H1 (cell line): Measurements from ENCODE around the gene GRIP1. TPM values are rescaled to one million over a fixed set of nuclear protein-coding genes. Genes with fewer than 3 reads are reported as not detected.

Experiments
- CTCF ChIA-PET: fragments of 300-600 bp; sonication (Branson Sonifier 250); formaldehyde crosslinking; loops from one replicate; lab custom pipeline; 2021; ENCODE audit not compliant: partially characterized antibody; lab: Charles Lee
- POLR2A ChIA-PET: fragments of 300-600 bp; sonication (Branson Sonifier 250); formaldehyde crosslinking; loops from one replicate; lab custom pipeline; 2021; ENCODE audit warnings: inconsistent platforms; ENCODE audit not compliant: partially characterized antibody; lab: Charles Lee
- DNase-seq, 2 experiments: peaks; one replicate each; pipeline versions ENCODE4 v3.0.0 to v3.0.0-alpha.2; 2010 to 2022; ENCODE audit warnings: low spot score in 2 of 2, low read depth in 1 of 2, mixed read lengths in 1 of 2
- FAIRE-seq: peaks from 2 replicates; lab custom pipeline; 2011; peaks lifted over from hg19 to GRCh38; lab: Jason Lieb, UNC
- H2AFZ ChIP-seq: 2 replicates; pipeline ENCODE4 v1.8.1; 2012; ENCODE audit warnings: low read length, inconsistent platforms
- H2AK5ac ChIP-seq: 2 replicates; pipeline ENCODE4 v1.6.1; 2013; ENCODE audit warnings: low read depth, low read length
- H2BK120ac ChIP-seq: replicated peaks from 2 replicates; pipeline ENCODE3; 2013; ENCODE audit warnings: low read depth, low read length, inconsistent platforms
- H2BK12ac ChIP-seq: 2 replicates; pipeline ENCODE4 v1.6.1; 2013; ENCODE audit warnings: low read depth, low read length
- H2BK15ac ChIP-seq: 2 replicates; pipeline ENCODE4 v1.6.1; 2013; ENCODE audit warnings: low read length
- H2BK20ac ChIP-seq: 2 replicates; pipeline ENCODE4 v1.6.1; 2013; ENCODE audit warnings: low read length
- H2BK5ac ChIP-seq: 2 replicates; pipeline ENCODE4 v1.6.1; 2013; ENCODE audit warnings: low read depth, low read length
- H3K14ac ChIP-seq: 2 replicates; pipeline ENCODE4 v1.6.1; 2013; ENCODE audit warnings: inconsistent platforms; ENCODE audit not compliant: insufficient read length
- H3K18ac ChIP-seq: 2 replicates; pipeline ENCODE4 v1.6.1; 2013; ENCODE audit warnings: low read length; ENCODE audit errors: extremely low read depth
- H3K23ac ChIP-seq: 2 replicates; pipeline ENCODE4 v1.6.1; 2013; ENCODE audit warnings: inconsistent platforms; ENCODE audit not compliant: insufficient read length
- H3K23me2 ChIP-seq: 2 replicates; pipeline ENCODE4 v1.6.1; 2013; ENCODE audit warnings: low read depth, low read length
- H3K27ac ChIP-seq: 2 replicates; pipeline ENCODE4 v1.6.1; 2011; ENCODE audit warnings: low read depth, low read length, inconsistent platforms
- H3K27me3 ChIP-seq, 4 experiments: replicated peaks in 1 of 4; 1 replicate in 1 of 4; 2 replicates in 3 of 4; pipeline versions ENCODE4 v1.6.1 to v1.8.1; 2011 to 2013; ENCODE audit warnings: low read length in 3 of 4, mild to moderate bottlenecking in 3 of 4, inconsistent platforms in 2 of 4, mixed read lengths in 2 of 4, moderate library complexity in 1 of 4; ENCODE audit not compliant: control insufficient read depth in 3 of 4, insufficient read depth in 3 of 4; ENCODE audit errors: extremely low read depth in 1 of 4
- H3K36me3 ChIP-seq, 4 experiments: 2 replicates each; pipeline versions ENCODE4 v1.6.1 to v1.8.1; 2011 to 2013; ENCODE audit warnings: mild to moderate bottlenecking in 4 of 4, low read length in 3 of 4, moderate library complexity in 2 of 4, control low read depth in 1 of 4, inconsistent platforms in 1 of 4; ENCODE audit not compliant: insufficient read depth in 4 of 4, control insufficient read depth in 2 of 4
- H3K4ac ChIP-seq: replicated peaks from 2 replicates; pipeline ENCODE3; 2013; ENCODE audit warnings: low read length, low read depth, mixed read lengths, inconsistent platforms; ENCODE audit not compliant: insufficient read length
- H3K4me1 ChIP-seq, 4 experiments: replicated peaks in 1 of 4; 1 replicate in 1 of 4; 2 replicates in 3 of 4; pipeline versions ENCODE4 v1.6.1 to v1.8.1; 2011 to 2013; ENCODE audit warnings: low read length in 3 of 4, inconsistent platforms in 2 of 4, mixed read lengths in 1 of 4; ENCODE audit not compliant: insufficient read depth in 4 of 4, control insufficient read depth in 3 of 4
- H3K4me2 ChIP-seq, 2 experiments: 2 replicates each; pipeline versions ENCODE4 v1.6.1 to v1.8.1; 2011 to 2013; ENCODE audit warnings: low read depth in 2 of 2, low read length in 2 of 2, control low read depth in 1 of 2, inconsistent platforms in 1 of 2, mild to moderate bottlenecking in 1 of 2; ENCODE audit not compliant: insufficient read depth in 1 of 2
- H3K4me3 ChIP-seq, 4 experiments: fragments of 200-600, 300-600 bp in 1 of 4; sonication (generic), shearing (Covaris generic), sonication (Bioruptor Twin) in 1 of 4; 2 replicates each; pipeline versions ENCODE4 v1.5.1 to v1.8.1; 2011 to 2016; ENCODE audit warnings: low read length in 4 of 4, low read depth in 3 of 4, control low read depth in 2 of 4, inconsistent platforms in 2 of 4, mild to moderate bottlenecking in 2 of 4, mixed read lengths in 1 of 4, moderate library complexity in 1 of 4; ENCODE audit not compliant: insufficient read depth in 2 of 4; ENCODE audit errors: extremely low read depth in 1 of 4
- H3K56ac ChIP-seq: replicated peaks from 2 replicates; pipeline ENCODE3; 2013; ENCODE audit warnings: low read depth, mild to moderate bottlenecking, mixed read lengths, low read length, inconsistent platforms; ENCODE audit not compliant: insufficient read length
- H3K79me1 ChIP-seq: 2 replicates; pipeline ENCODE4 v1.6.1; 2013; ENCODE audit warnings: low read depth, low read length, control low read depth
- H3K79me2 ChIP-seq, 2 experiments: 2 replicates each; pipeline versions ENCODE4 v1.6.1 to v1.8.1; 2012 to 2013; ENCODE audit warnings: low read length in 2 of 2, mild to moderate bottlenecking in 2 of 2, inconsistent platforms in 1 of 2; ENCODE audit not compliant: insufficient read depth in 2 of 2, control insufficient read depth in 1 of 2
- H3K9ac ChIP-seq, 4 experiments: replicated peaks in 1 of 4; 1 replicate in 1 of 4; 2 replicates in 3 of 4; pipeline versions ENCODE4 v1.6.1 to v1.8.1; 2011 to 2013; ENCODE audit warnings: low read depth in 3 of 4, low read length in 3 of 4, control low read depth in 2 of 4, mild to moderate bottlenecking in 2 of 4, moderate library complexity in 2 of 4, inconsistent platforms in 1 of 4; ENCODE audit errors: extremely low read depth in 1 of 4
- H3K9me3 ChIP-seq, 2 experiments: 2 replicates each; pipeline versions ENCODE4 v1.6.1 to v1.8.1; 2012 to 2013; ENCODE audit warnings: mild to moderate bottlenecking in 2 of 2, moderate library complexity in 2 of 2, control low read depth in 1 of 2, inconsistent platforms in 1 of 2, low read depth in 1 of 2, low read length in 1 of 2, mixed read lengths in 1 of 2; ENCODE audit not compliant: insufficient read depth in 2 of 2
- H4K20me1 ChIP-seq, 2 experiments: replicated peaks in 1 of 2; 2 replicates each; pipeline versions ENCODE3 to v1.8.1; 2011 to 2013; ENCODE audit warnings: inconsistent platforms in 2 of 2, low read length in 2 of 2, mild to moderate bottlenecking in 1 of 2; ENCODE audit not compliant: insufficient read depth in 2 of 2, control insufficient read depth in 1 of 2
- H4K5ac ChIP-seq: 2 replicates; pipeline ENCODE4 v1.6.1; 2013; ENCODE audit warnings: low read length, low read depth, mixed read lengths, inconsistent platforms; ENCODE audit not compliant: insufficient read length
- H4K8ac ChIP-seq: 2 replicates; pipeline ENCODE4 v1.8.0; 2013; ENCODE audit warnings: mild to moderate bottlenecking, moderate library complexity, low read length, inconsistent platforms; ENCODE audit not compliant: insufficient read depth; ENCODE audit errors: extremely low read depth
- H4K91ac ChIP-seq: replicated peaks from 2 replicates; pipeline ENCODE3; 2013; ENCODE audit warnings: low read length, mixed read lengths, inconsistent platforms; ENCODE audit not compliant: insufficient read length
- WGBS, 2 experiments: shearing (Covaris generic) in 1 of 2; methylation state at CpG; one replicate each; pipeline versions ENCODE4 v1.1.6 to v1.1.7; 2013 to 2015; ENCODE audit warnings: low lambda C conversion rate in 2 of 2, mixed read lengths in 2 of 2, inconsistent platforms in 1 of 2, low coverage in 1 of 2, missing lambda C conversion rate in 1 of 2; ENCODE audit not compliant: insufficient replicate concordance in 2 of 2, insufficient coverage in 1 of 2, insufficient read length in 1 of 2; ENCODE audit errors: extremely low coverage in 1 of 2, missing lambda C conversion rate in 1 of 2; 5-methylcytosine and 5-hydroxymethylcytosine counted together
- polyA plus RNA-seq, 7 experiments: library from polyadenylated mRNA; depleted of rRNA in 3 of 7; stranded (reverse) in 5 of 7; unstranded in 2 of 7; fragments of >200 nt in 5 of 7; fragments of 200-250 nt in 2 of 7; gene quantifications; 1 replicate in 5 of 7; 2 replicates in 1 of 7; 4 replicates in 1 of 7; pipeline versions ENCODE4 v1.2.1 to v1.2.3, GENCODE V29; 2011 to 2013; ENCODE audit warnings: missing spikeins in 2 of 7, mixed read lengths in 2 of 7
- total RNA-seq: library from RNA; stranded (reverse); fragmentation: NEBNext Ultra II Directional; extraction: Animal tissue kit (Norgen Biotek cat#: 25700); gene quantifications from 2 replicates; pipeline ENCODE4 v1.2.1, GENCODE V29; 2021

Gene GRIP1
- total and polyA plus RNA-seq, 2 of the 8 experiments (the other 6 are each of a cell fraction or from before 2014, with no cell fraction given), result 4.5 to 27.3 TPM

GRCh38 chr12:66418908-66419307, 260.0 kb downstream of the GRIP1 start:
- FAIRE-seq, result no peak
- ChIA-PET CTCF (interaction anchor here (0.7 to 2.5 kb wide), 2 partner anchors 10 to 684 kb away, joined by 4 to 8 read pairs; no protein-coding TSS in a partner anchor), POLR2A (no interaction called here)
- H4K5ac ChIP-seq, result no peak overlapping the region
- no peaks in the 10 kb centered on the region for H3K4me1 ChIP-seq
- H3K27ac ChIP-seq, result no peak overlapping the region
- H3K9ac ChIP-seq, result no peak overlapping the region
- H4K20me1 ChIP-seq, result no peaks in the 10 kb centered on the region
- no peaks in the 10 kb centered on the region for H3K79me2 ChIP-seq
- H3K9me3 ChIP-seq, result no peaks in the 10 kb centered on the region; a peak in 1 of 4 replicates
- no peak overlapping the region for H3K23ac ChIP-seq
- H2BK20ac ChIP-seq, result no peak overlapping the region
- 93% methylated on average over 1 of the region's 1 CpG; no CpG with 5 or more reads in 1 of the 2 experiments for WGBS, 2 experiments
- no peak for DNase-seq
- H2BK15ac ChIP-seq, result no peak overlapping the region
- H2BK120ac ChIP-seq, result no peak overlapping the region
- no peak overlapping the region for H3K4me3 ChIP-seq
- H3K27me3 ChIP-seq, result no peaks in the 10 kb centered on the region
- H3K56ac ChIP-seq, result no peak overlapping the region
- H3K14ac ChIP-seq, result no peak overlapping the region
- H3K23me2 ChIP-seq, result no peaks in the 10 kb centered on the region
- H2BK12ac ChIP-seq, result no peak overlapping the region
- no peak overlapping the region for H4K91ac ChIP-seq
- H2AFZ ChIP-seq, result no peak overlapping the region
- no peaks in the 10 kb centered on the region for H3K36me3 ChIP-seq
- H3K79me1 ChIP-seq, result no peaks in the 10 kb centered on the region
- H2BK5ac ChIP-seq, result no peak overlapping the region
- H2AK5ac ChIP-seq, result no peak overlapping the region
- no peak overlapping the region for H3K18ac ChIP-seq
- H3K4ac ChIP-seq, result no peak overlapping the region
- H4K8ac ChIP-seq, result no peak overlapping the region
- no peak overlapping the region for H3K4me2 ChIP-seq
